Activated CD4-positive, alpha-beta T cell treated with anti-CD3 and anti-CD28 coated beads, Interleukin-2, amount 10 ng/mL, durations not matched to agents 7 days and 5 days (primary cell): Measurements from ENCODE around the gene STAT4. TPM values are rescaled to one million over a fixed set of nuclear protein-coding genes. Genes with fewer than 3 reads are reported as not detected.
"Not testable (repeated sequence)": the region's sequence is repeated elsewhere in the genome, so short reads cannot be mapped to it uniquely, and the experiment has no call there.

Experiments used
- CTCF ChIA-PET: fragments of 350-600 bp; sonication (Branson Sonifier 250); formaldehyde crosslinking; loops from one replicate; lab custom pipeline; 2021; ENCODE audit warnings: antibody characterized with exemption; lab: Charles Lee
- POLR2A ChIA-PET: fragments of 350-600 bp; sonication (Branson Sonifier 250); formaldehyde crosslinking; loops from one replicate; lab custom pipeline; 2021; ENCODE audit warnings: antibody characterized with exemption; lab: Charles Lee
- DNase-seq: peaks from one replicate; pipeline ENCODE4 v3.0.0-alpha.2; 2020
- H3K27ac Mint-ChIP-seq: one replicate; pipeline ENCODE4 v1.8.0; 2021; ENCODE audit warnings: mild to moderate bottlenecking, moderate library complexity, mixed read lengths
- H3K27me3 Mint-ChIP-seq: one replicate; pipeline ENCODE4 v1.8.0; 2021; ENCODE audit warnings: mixed read lengths
- H3K36me3 Mint-ChIP-seq: one replicate; pipeline ENCODE4 v1.8.0; 2021; ENCODE audit warnings: low read depth, mixed read lengths
- H3K4me1 Mint-ChIP-seq: one replicate; pipeline ENCODE4 v1.8.0; 2021; ENCODE audit warnings: mixed read lengths
- H3K4me3 Mint-ChIP-seq: one replicate; pipeline ENCODE4 v1.8.0; 2021; ENCODE audit warnings: mild to moderate bottlenecking, moderate library complexity, mixed read lengths
- H3K9me3 Mint-ChIP-seq: one replicate; pipeline ENCODE4 v1.8.0; 2021; ENCODE audit warnings: mixed read lengths
- total RNA-seq, 2 experiments: library from RNA; stranded (reverse); gene quantifications; one replicate each; pipeline ENCODE4 v1.2.3, GENCODE V29; 2021

STAT4 gene
- total RNA-seq, 2 experiments from 2014 or later = 72.6 to 84.4 TPM

- POLR2A ChIA-PET = no interaction called here
- peaks cover 27% of the 10 kb centered on the region for H3K9me3 Mint-ChIP-seq
- no peaks in the 10 kb centered on the region for H3K27me3 Mint-ChIP-seq
- H3K4me1 Mint-ChIP-seq = peaks cover 95% of the 10 kb centered on the region
- H3K27ac Mint-ChIP-seq = peak overlapping the region; percentile 32
- peaks cover 99% of the 10 kb centered on the region for H3K36me3 Mint-ChIP-seq
- CTCF ChIA-PET = interaction anchor here (1.0 to 1.9 kb wide), 4 partner anchors 9 to 54 kb away, joined by 3 to 6 read pairs (median 4); no protein-coding TSS in a partner anchor
- DNase-seq = no peak
- no peak overlapping the region for H3K4me3 Mint-ChIP-seq
Observed at GRCh38 chr2:191003405-191004309, 147.1 kb downstream of the STAT4 start.

- ChIA-PET CTCF (interaction anchor here (1.3 to 1.9 kb wide), 6 partner anchors 11 to 116 kb away, joined by 3 to 6 read pairs (median 5); partner anchors contain the start of gene STAT1), POLR2A (no interaction called here)
- H3K9me3 Mint-ChIP-seq = peaks cover 22% of the 10 kb centered on the region
- no peaks in the 10 kb centered on the region for H3K27me3 Mint-ChIP-seq
- H3K4me1 Mint-ChIP-seq = peaks cover 93% of the 10 kb centered on the region
- no peak overlapping the region for H3K4me3 Mint-ChIP-seq
- peaks cover 95% of the 10 kb centered on the region for H3K36me3 Mint-ChIP-seq
- DNase-seq = no peak
- peak overlapping the region; percentile 64 for H3K27ac Mint-ChIP-seq
Observed at GRCh38 chr2:191001624-191002023, 149.2 kb downstream of the STAT4 start.

DNA sequence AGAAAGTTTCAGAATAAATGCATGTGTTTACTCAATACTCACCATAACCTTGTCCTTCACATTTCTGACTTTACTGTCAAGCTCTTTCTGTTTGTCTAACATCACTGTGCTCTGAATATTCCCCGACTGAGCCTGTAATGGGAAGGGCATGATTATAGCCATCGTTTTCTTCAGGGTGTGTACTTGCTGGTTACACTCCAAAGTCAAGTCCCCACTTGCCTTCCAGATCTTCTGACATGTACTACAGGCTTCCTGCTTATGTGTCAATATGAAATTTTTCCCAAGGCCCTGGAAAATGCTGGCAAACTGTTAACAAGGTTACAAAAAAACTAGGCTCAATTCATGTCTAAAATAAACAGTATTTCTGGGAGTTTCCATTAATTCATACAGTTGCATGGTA lies 149.8 kb downstream of the STAT4 start:
- Mint-ChIP-seq H3K27ac (peak overlapping the region; percentile 6), H3K4me3 (no peak overlapping the region)
- CTCF ChIA-PET = interaction anchor here (0.9 to 1.8 kb wide), 6 partner anchors 10 to 33 kb away, joined by 3 to 5 read pairs (median 3); no protein-coding TSS in a partner anchor

GRCh38 chr2:190999949-191000665 lies 150.7 kb downstream of the STAT4 start:
- Mint-ChIP-seq H3K4me3 (no peak overlapping the region), H3K4me1 (peaks cover 95% of the 10 kb centered on the region), H3K36me3 (peaks cover 95% of the 10 kb centered on the region), H3K27ac (peak overlapping the region; percentile 50), H3K9me3 (peaks cover 16% of the 10 kb centered on the region), H3K27me3 (no peaks in the 10 kb centered on the region)
- CTCF ChIA-PET = interaction anchor here (0.9 to 1.8 kb wide), 6 partner anchors 11 to 32 kb away, joined by 3 to 5 read pairs (median 3); no protein-coding TSS in a partner anchor
- POLR2A ChIA-PET = no interaction called here
- no peak for DNase-seq

More for the DNA sequence above, 149.8 kb downstream of the STAT4 start:
- no peak for DNase-seq
- Mint-ChIP-seq H3K27me3 (no peaks in the 10 kb centered on the region), H3K9me3 (peaks cover 17% of the 10 kb centered on the region), H3K36me3 (peaks cover 95% of the 10 kb centered on the region), H3K4me1 (peaks cover 93% of the 10 kb centered on the region)
- POLR2A ChIA-PET = no interaction called here

DNA sequence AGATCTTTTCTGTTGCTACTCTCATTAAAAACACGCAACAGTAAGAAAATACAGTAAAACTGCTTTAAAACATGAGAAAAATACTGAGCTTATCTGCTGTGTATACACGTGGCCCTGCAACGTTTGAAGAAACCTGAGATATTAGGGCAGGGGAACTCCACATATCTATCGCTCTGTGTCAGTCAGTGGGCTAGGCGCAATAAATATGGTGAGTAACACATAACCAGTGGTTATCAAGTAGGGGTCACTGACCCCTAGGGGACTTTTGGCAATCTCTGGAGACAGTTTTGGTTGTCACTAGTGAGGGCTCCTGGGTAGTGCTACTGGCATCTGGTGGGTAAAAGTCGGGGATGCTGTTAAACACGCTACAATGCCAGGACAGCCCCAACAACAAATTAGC lies 151.7 kb downstream of the STAT4 start:
- ChIA-PET CTCF (no interaction called here), POLR2A (no interaction called here)
- Mint-ChIP-seq H3K4me1 (peaks cover 91% of the 10 kb centered on the region), H3K27ac (no peak overlapping the region), H3K9me3 (peaks cover 7% of the 10 kb centered on the region), H3K4me3 (no peak overlapping the region), H3K27me3 (no peaks in the 10 kb centered on the region), H3K36me3 (peaks cover 92% of the 10 kb centered on the region)
- DNase-seq = no peak

- Mint-ChIP-seq H3K9me3 (no peaks in the 10 kb centered on the region), H3K27me3 (no peaks in the 10 kb centered on the region), H3K27ac (peak overlapping the region; percentile 50), H3K36me3 (peaks cover 91% of the 10 kb centered on the region), H3K4me1 (peaks cover 88% of the 10 kb centered on the region), H3K4me3 (no peak overlapping the region)
- no peak for DNase-seq
- CTCF ChIA-PET = interaction anchor here (0.7 to 1.1 kb wide), 2 partner anchors 9 to 574 kb away, joined by 3 to 4 read pairs; no protein-coding TSS in a partner anchor
- POLR2A ChIA-PET = no interaction called here
Observed at GRCh38 chr2:190997526-190998113, 153.2 kb downstream of the STAT4 start.

- DNase-seq = no peak
- peaks cover 88% of the 10 kb centered on the region for H3K4me1 Mint-ChIP-seq
- ChIA-PET CTCF (interaction anchor here (1.1 kb wide), 1 partner anchor 9 kb away, joined by 3 read pairs; no protein-coding TSS in a partner anchor), POLR2A (no interaction called here)
- peak overlapping the region; percentile 50 for H3K27ac Mint-ChIP-seq
- H3K4me3 Mint-ChIP-seq = peak overlapping the region; percentile 26
- H3K27me3 Mint-ChIP-seq = no peaks in the 10 kb centered on the region
- peaks cover 92% of the 10 kb centered on the region for H3K36me3 Mint-ChIP-seq
- no peaks in the 10 kb centered on the region for H3K9me3 Mint-ChIP-seq
Observed at GRCh38 chr2:190996947-190997346, 153.8 kb downstream of the STAT4 start.

DNA sequence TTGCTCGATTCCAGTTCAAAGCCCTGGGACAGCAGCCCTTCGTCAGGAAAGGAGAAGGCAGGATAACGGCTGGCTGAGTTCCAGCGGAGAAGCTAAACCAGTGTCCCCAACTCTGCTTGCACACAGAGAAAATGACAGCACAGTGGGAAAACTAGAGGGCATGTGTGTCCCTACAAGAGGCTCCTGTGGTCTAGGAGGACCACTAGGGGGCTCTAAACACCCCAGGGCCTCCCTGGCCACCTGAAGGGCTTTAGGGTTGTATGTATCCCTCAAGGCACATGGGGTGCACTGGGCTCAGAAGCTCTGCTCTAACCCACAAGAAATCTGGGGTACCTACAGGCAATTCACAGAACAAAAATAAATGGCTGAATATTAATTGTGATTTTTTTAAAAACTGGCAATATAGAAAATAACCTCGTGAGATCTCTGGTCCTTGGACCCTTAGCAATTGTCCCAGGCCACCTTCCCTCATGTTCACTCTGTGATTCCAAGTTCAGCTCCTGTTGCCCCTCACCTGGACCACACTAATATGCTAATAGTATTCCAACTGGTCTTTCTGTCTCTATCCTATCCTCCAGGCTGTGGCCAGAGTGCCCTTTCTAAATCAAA lies 154.4 kb downstream of the STAT4 start:
- Mint-ChIP-seq H3K9me3 (no peaks in the 10 kb centered on the region), H3K4me1 (peaks cover 84% of the 10 kb centered on the region), H3K27me3 (no peaks in the 10 kb centered on the region), H3K4me3 (peak overlapping the region; percentile 26), H3K27ac (peak overlapping the region; percentile 71), H3K36me3 (peaks cover 88% of the 10 kb centered on the region)
- ChIA-PET POLR2A (no interaction called here), CTCF (no interaction called here)
- peak; percentile 49 for DNase-seq

DNA sequence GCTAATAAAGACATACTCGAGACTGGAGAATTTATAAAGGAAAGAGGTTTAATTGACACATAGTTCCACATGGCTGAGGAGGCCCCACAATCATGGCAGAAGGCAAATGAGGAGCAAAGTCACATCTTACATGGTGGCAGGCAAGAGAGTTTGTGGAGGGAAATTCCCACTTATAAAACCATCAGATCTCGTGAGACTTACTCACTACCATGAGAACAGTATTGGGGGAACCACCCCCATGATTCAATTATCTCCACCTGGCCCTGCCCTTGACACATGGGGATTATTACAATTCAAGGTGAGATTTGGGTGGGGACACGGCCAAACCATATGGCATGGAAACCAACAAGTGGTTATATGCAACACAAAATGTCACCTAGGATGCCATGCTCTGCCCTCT lies 155.5 kb downstream of the STAT4 start:
- POLR2A ChIA-PET, H3K9me3 Mint-ChIP-seq, H3K27me3 Mint-ChIP-seq, DNase-seq, H3K4me3 Mint-ChIP-seq, CTCF ChIA-PET, H3K27ac Mint-ChIP-seq: not testable (repeated sequence)
- Mint-ChIP-seq H3K36me3 (peaks cover 87% of the 10 kb centered on the region), H3K4me1 (peaks cover 81% of the 10 kb centered on the region)

- Mint-ChIP-seq H3K4me3 (no peak overlapping the region), H3K4me1 (peaks cover 79% of the 10 kb centered on the region), H3K36me3 (peaks cover 87% of the 10 kb centered on the region), H3K9me3 (no peaks in the 10 kb centered on the region), H3K27me3 (no peaks in the 10 kb centered on the region), H3K27ac (peak overlapping the region; percentile 47)
- CTCF ChIA-PET = interaction anchor here (2.0 kb wide), 1 partner anchor 10 kb away, joined by 6 read pairs; no protein-coding TSS in a partner anchor
- POLR2A ChIA-PET = no interaction called here
- DNase-seq = no peak
Observed at GRCh38 chr2:190994148-190994547, 156.6 kb downstream of the STAT4 start.

DNA sequence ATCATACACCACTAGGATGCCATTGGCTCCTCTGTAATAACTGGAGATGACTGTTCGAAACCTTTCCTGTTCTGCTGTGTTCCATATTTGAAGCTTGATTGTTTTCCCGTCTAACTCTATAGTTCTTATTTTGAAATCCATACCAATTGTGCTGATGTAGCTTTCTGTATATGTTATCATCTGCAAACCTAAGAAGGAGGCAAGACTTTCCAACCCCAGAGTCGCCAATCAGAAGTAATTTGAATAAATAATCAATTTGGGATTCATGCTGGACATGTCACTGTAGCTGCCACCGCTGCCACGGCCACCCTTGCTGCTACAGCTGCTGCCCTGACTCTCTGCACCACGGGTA lies 157.5 kb downstream of the STAT4 start:
- Mint-ChIP-seq H3K4me3 (no peak overlapping the region), H3K9me3 (no peaks in the 10 kb centered on the region), H3K36me3 (peaks cover 90% of the 10 kb centered on the region), H3K27me3 (no peaks in the 10 kb centered on the region), H3K27ac (no peak overlapping the region), H3K4me1 (peaks cover 80% of the 10 kb centered on the region)
- ChIA-PET POLR2A (interaction anchor here (0.7 kb wide), 1 partner anchor 27 kb away, joined by 4 read pairs; no protein-coding TSS in a partner anchor), CTCF (interaction anchor here (1.0 to 2.0 kb wide), 5 partner anchors 9 to 27 kb away, joined by 3 to 6 read pairs (median 6); no protein-coding TSS in a partner anchor)
- no peak for DNase-seq

GRCh38 chr2:190990132-190990531 lies 160.7 kb downstream of the STAT4 start:
- Mint-ChIP-seq H3K4me1 (peaks cover 77% of the 10 kb centered on the region), H3K27me3 (no peaks in the 10 kb centered on the region), H3K27ac (peak overlapping the region; percentile 72), H3K4me3 (no peak overlapping the region), H3K9me3 (no peaks in the 10 kb centered on the region), H3K36me3 (peaks cover 88% of the 10 kb centered on the region)
- ChIA-PET CTCF (interaction anchor here (0.9 to 1.6 kb wide), 2 partner anchors 12 to 22 kb away, joined by 3 to 6 read pairs; no protein-coding TSS in a partner anchor), POLR2A (no interaction called here)
- no peak for DNase-seq
